Activated T-cell treated with anti-CD3 and anti-CD28 coated beads for 48 hours (primary cell): ENCODE data around the gene DLGAP1.
"Not testable (repeated sequence)": the region's sequence is repeated elsewhere in the genome, so short reads cannot be mapped to it uniquely, and the experiment has no call there.

ENCODE experiments used
- DNase-seq: peaks from one replicate; pipeline ENCODE4 v3.0.0-alpha.2; 2020; ENCODE audit warnings: low read depth

DLGAP1 gene

DNA sequence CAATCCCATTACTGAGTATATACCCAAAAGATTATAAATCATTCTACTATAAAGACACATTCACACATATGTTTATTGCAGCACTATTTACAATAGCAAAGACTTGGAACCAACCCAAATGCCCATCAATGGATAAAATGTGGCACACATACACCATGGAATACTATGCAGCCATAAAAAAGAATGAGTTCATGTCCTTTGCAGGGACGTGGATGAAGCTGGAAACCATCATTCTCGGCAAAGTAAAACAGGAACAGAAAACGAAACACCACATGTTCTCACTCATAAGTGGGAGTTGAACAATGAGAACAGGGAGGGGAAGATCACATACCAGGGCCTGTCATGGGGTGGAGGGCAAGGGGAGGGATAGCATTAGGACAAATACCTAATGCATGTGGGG lies 167.8 kb downstream of the DLGAP1 start:
- DNase-seq = not testable (repeated sequence)

DNA sequence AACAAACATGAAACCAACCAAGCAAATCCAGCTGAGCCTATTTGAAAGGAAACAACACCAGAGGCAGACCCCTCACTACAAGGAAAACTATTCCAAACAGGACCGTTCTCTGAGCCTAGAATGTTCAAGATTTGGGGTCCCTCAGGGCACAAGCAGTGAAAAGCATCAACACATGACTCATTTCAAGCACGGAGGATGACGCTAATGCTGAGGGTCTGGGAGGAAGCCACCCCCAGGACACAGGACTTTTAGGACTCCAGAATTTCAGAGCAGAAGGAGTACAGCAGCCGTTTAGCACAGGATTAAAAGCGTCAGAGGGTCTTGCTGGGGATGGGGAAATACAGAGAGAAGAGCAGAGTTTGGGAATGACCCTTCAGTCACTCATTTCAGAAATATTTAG lies 168.9 kb downstream of the DLGAP1 start:
- DNase-seq = no peak

DNA sequence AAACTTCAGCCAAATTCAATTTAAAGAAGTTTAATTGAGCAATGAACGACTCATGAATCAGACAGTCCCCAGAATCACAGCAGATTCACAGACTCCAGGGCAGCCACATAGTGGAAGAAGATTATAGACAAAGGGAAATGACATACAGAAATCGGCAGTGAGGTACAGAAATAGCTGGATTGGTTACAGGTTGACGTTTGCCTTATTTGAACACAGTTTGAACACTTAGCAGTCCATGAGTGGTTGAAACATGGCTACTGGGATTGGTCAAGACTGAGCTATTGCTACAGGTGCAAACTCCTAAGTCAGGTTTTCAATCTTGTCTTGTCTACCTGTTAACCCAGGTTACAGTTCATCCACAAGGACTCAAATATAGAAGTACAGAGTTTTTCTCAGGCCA lies 169.6 kb downstream of the DLGAP1 start:
- no peak for DNase-seq

DNA sequence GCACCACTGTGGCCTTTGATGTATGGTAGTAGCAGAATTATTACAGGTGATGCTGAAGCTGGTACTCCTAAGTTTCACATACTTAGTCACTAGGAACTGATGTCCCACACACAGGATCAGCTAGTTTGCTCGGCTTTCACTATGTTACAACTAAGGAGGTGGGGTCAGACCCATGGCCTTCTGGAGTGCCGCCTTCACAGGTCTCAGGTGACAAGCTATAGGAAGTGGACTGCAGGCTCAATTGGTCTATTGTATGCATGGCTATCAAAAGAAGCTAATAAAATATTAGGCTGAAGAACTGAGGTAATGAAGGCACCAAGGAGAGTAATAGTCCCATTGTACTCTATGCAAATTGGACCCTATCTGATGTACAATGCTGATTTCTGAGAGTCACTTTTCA lies 170.6 kb downstream of the DLGAP1 start:
- no peak for DNase-seq

DNA sequence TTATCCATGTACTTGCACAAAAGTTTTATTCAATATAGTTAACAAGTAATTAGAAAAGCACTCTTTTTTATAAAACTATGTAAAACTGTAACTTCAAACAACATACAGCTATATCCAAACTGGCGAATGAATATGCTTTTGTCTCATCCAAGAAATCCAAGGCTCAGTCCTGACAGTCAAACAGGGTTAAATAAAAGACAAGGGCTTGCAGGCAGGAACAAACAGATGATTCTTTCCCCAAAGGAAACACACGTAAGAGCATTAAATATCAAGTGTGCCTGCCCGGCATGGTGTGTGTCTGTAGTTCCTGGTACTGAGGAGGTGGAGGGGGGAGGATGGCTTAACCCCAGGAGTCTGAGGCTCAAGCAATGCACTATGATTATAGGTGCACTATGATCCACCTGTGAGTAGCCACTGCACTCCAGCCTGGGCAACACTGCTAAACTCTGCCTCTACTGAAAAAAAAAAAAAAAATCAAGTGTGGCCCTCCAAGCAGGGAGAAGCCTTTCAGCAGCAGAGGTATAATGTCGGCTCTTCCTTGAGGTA lies 171.3 kb downstream of the DLGAP1 start:
- no peak for DNase-seq

DNA sequence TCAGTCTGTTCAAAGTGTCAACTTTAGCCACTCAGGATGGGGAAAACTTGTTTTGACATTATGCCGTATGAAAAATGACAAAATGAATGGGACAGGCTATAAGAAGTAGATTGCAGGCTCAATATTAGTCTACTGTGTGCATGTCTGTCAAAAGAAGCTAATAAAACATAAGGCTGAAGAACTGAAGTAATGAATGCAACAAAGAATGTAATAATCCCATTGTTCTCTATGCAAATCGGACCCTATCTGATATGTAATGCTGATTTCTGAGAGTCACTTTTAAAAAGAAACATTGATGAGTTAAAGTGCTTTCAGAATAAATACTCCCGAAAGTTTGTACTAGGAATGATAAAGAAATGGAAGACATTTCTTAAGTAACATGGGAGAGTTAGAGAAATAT lies 172.2 kb downstream of the DLGAP1 start:
- no peak for DNase-seq

DNA sequence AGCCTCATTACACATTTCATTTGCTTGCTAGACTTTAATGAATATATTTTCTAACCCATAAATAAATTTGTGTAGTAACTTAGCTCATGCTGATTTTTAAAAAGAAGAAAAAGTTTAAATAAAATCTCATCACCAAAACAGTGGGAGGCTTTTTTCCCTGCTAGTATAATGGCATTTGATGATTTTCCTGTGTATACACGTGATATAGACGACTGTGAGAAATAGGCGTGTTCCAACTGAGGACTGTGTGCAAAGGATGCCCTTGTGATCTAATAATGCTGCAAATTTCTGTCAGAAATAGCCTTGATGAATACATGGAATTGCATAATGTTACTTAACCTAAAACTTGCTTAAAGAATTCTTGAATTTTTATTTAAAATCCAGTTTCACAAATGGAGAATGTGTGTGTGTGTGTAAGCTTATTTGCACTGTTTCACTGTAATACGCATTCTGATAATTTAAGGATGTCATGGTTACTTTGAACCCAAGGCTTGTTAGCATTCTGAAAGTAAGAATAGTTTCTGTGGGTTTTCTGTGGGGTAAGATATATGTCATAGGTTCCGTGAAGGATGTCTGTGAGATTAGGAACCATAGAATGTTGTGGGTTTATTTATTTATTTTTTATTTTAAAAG lies 178.0 kb downstream of the DLGAP1 start:
- DNase-seq = no peak

DNA sequence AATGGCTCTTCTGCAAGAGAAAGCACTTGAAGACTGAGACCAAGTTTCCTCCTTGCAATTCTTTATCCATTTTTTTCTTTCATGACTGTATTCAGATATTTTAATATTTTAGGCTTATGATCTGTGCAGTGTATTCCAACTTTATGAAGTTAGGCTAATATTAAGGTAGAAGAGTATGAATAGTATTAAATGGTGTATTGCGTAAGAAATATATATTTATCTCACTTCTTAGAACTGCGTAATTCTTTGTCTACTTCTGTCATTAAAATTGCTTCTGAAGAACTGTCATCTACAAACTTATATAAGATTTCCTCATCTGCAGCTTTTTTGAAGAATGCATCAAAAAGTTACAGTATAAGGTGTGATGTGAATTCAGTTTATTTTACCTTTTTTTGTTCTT lies 183.2 kb downstream of the DLGAP1 start:
- no peak for DNase-seq

DNA sequence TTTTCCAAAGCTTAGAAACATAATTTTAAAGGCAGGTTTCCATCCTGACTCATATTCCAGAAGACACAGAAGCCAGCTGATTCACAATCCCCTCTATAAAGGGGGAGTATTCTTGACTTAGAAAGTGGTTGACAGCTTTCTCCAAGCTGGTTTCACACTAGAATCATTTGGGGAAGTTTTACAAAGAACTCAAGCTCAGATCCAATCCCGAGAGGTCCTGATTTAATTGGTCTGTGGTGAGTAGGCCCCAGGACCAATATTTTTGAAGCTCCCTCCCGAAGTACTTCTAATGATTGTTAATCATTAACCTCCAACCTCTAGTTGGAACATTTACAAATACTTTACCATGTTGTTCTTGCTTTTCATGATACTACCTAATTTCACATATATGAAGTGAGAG lies 184.1 kb downstream of the DLGAP1 start:
- no peak for DNase-seq

DNA sequence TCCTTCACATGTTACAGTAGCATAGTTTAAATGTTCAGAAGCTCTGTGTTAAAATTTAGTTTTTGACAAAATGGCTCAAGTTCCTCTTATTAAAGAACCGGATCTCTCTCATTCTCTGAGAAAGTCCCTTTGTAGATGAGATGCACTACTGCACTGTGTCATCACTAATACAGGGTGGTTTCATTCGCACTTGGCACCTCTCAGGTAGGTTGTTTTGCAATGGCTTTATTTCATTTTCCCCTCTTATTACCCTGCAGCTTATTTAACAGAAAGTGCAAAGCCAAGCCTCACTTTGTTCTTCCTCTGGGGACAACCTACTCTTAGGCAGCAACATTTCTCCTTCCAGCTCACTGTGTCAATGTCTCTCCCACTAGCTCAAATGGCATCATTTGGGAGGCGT lies 185.1 kb downstream of the DLGAP1 start:
- DNase-seq = no peak

DNA sequence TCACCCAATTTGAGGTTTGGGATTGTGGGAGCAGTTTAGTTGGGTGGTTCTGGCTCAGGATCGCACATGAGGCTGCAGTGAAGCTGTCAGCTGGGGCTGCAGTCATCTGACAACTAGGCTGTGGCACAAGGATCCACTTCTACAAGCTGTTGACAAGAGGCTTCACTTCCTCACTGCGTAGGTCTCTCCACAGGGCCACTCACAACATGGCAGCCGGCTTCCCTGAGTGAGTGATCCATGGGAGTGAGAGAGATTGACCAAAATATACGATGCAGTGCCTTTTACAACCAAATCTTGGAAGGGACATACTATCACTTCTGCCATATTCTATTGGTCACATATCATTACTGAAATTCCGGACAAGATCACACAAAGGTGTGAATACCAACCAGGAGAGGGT lies 187.5 kb downstream of the DLGAP1 start:
- DNase-seq = no peak

DNA sequence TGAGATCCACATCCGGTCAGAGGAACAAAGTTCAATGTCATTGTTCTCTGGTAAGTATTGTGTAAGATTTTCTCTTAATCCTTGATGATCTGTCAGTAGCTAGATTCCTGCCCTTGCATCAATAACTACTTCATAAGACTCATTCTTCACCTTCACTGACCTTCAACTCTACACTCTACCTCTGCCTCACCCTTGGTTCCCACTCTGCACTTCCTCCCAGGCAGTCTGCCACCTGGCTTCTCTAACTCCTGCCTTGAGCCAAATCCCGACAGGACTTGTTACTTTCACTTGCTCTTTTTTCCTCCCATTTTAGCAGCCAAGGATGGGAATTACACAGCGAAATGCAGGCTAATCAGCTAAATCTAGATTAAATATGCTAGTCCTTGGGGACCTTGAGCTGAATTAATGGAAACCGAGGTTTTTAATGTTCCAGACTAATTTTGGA lies 190.7 kb downstream of the DLGAP1 start:
- no peak for DNase-seq

DNA sequence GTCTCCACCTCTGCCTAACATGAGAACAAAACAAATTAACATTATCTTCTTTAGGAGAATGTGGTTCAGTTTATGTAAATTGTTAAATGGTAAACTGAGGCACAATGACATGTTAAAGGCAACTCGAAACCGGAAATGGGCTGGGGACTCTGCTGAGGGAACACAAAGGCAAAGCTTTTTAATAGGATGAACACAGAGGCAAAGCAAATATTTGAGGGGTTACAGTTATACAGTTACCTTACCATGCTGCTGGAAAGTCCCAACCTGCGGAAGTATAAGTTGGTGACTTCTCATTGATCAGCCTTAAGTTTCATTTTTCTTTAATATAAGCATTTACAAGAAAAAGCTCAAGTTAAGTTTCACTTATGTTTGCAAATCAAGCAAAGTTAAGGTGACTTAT lies 195.0 kb downstream of the DLGAP1 start:
- no peak for DNase-seq

DNA sequence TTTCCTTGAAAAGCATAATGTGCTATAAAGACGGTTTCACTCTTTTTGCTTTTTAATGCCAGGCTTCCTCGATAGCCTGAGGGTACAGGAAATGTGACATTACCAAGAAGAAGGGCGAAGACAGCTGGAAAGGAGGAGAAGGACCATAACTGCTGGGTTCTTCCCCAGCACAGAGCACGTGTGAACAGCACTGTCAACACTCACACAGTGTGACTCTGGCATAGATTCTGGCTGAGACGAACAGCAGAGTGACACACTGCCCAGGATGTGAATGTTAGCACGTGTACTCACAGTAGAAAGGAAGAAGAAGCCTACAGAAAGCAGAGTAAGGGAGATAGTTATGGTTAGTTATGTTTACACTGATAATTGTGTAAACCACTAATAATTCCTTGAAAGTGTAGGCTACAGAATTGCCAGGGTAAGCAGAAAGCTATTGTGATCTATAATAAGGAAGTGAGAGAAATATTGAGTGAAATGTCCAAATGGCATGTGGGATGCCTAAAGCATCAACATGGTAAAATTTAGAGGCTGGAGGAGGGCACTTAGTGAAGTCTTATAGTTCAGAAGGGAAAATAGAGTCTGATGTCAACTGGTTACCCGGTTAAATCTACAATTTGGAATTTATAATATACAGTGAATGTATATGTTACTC lies 198.2 kb downstream of the DLGAP1 start:
- no peak for DNase-seq

DNA sequence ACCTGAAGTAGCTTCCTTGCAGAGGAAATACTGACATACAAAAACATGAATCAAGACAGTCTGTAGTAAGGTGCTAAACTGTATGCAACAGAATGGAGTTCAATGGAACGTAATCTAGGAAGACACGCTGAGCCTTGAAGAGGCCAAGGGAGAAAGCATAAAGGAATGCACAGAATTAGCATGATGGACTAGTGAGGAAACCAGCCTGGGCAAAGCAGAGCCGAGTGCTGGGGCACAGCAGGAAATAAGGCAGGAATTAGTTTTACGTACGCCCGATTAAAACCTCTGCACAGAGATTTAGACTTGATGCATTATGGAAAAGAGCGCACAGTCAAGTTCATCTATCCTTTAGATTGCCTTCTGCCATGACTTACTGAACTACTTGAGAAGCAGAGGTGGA lies 200.3 kb downstream of the DLGAP1 start:
- DNase-seq = no peak

DNA sequence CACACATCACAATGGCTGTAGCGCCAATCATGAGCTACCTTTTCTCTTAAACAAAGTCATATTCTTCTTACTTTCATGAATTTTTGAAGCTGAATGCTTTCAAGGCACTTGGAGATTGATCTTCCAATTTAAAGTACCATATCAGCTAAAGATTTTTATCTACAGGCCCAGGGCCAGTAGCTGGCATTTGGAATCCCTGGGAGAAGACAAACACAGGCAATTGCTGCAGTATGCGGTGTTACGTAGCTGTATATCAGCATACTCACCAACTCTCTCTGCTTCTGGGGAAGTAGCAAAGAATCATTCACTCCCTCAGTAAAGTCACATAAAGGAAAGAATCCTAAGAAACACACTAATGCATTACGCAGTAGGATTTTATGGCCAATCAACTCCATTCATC lies 202.3 kb downstream of the DLGAP1 start:
- DNase-seq = no peak

DNA sequence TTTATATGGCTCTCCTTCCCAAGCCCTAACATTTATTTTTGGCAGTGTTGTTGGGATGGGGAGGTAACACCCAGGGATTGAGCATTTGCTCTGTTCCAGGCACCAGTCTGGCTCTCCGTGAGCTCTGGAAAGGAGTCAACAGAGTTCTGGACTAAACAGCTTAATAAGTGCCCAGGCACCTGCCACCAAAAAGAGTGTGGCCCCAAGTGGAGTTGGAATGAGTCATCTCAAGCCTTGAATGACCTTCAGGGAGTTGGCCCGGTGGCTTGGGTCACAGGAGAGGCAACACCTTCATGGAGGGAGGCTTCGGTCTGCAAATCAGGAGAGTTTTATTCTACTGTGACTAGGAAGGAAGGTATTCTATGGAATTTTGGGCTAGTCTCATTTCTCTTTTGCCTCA lies 203.2 kb downstream of the DLGAP1 start:
- no peak for DNase-seq

DNA sequence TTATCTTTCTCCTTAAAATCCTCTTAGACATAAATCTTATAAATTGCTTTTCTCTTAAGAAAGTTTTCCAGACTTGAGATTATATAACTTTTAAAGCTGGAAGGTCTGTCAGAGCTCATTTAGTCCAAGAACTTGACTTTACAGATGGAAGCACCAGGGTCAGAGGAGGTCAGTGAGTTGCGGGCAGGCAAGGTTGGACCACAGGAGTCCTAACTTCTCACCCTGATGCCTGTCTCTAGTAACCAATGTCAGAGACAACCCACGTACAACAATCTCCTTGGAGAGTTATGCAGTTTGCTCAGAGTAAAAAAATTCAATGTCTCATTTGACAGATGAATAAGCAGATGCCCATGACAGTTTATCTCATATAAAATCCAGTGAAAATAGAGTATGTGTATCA lies 203.9 kb downstream of the DLGAP1 start:
- DNase-seq = no peak

DNA sequence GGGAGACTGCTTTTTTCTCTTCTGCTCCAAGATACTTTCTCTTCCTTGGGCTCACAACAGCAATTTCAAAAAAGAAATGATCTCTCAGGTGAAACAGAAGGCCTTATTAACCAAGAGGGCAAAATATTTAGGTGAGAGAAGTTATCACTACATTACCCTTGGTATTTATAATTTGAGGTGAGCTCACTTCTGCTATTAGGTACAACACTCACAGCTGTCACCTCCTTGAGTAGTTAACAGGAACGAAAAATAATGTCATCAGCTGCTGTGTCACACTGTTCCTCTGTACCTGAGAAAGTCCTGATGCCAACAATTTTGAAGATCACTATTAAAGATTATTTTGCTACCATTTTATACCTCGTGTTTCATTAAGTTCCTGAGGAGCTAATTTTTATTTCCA lies 205.0 kb downstream of the DLGAP1 start:
- DNase-seq = no peak

DNA sequence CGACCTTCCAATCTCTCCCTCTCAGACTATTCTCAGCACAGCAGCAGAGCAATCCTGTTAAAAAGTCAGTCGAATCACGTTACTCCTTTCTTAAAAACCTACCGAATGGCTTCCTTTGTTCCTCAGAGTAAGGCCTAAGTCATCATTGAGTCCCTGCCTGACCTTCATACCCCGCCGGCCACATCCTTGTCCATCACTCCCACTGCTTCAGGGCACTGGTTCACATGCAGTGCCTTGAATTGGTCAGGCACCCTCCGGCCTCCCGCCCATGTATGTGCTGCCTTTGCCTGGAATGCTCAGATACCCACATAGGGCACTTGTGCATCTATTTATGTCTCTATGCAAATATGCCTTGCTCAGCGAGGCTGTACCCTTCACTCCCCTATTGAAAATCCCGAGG lies 206.4 kb downstream of the DLGAP1 start:
- DNase-seq = no peak

DNA sequence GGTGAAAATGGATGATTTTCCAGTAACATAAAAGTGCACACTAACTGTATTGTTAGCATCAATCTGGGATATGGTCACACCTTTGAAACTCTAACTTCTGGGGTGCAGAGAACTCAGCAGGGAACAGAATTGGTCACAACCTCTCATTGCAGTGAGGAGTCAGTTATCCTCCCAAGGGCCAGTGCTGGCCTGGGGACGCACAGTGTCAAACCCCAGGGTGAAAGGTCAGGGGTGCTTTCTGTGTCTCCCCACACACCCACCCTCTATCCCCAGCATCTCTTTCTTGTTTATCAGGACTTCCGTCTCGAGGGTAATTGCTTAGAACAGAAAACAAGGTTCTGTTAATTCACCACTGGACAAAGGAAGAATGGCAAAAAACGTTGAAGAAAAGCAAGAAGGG lies 208.7 kb downstream of the DLGAP1 start:
- no peak for DNase-seq

DNA sequence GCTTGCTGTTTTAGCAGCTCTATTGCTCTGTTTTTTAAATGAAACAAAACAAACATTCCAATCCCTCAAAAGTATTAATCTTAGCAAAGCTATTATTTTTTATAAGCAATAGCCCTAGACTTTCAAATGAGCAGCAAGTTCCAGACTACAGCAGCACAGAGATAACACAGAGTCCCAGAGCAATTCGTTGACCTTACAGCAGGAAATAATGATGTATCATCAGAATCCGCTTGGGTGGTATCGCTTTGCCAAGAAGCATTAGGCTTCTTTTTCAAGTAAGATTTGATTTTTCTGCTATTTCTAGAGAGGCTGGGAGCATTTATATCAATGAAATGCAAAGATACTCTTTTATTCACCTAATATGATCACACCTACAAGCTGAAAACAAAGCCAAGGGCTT lies 209.7 kb downstream of the DLGAP1 start:
- DNase-seq = no peak

DNA sequence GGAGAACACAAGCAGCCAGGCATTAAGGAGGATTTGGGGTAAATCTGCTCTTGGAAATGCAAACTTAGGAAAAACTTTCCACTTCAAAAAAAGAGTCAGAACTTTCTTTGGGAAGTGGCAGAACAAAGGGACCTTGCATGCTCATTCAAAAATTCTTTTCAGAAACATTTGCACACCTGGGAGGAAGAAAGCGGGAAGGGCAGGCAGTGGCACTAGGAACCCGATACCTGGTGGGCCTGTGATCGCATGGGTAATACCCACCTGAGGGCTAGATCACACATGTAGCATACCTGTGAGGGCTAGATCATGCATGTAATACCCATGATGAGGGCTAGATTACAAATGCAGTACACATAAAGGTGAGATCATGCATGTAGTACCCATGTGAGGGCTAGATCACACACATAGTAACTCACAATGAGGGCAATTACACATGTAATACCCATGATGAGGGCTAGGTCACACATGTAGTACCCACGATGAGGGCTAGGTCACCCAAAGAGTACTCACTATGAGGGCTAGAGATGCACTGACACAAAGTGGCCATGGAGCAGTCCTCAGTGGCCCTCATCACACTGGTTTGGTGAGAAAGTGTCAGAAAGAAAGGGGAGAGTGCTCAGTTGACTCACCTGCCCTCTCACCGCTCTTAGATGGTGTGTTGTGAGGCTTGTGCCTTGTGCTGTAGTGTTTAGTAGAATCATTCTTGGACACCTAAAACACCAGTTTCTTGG lies 212.5 kb downstream of the DLGAP1 start:
- DNase-seq = no peak
